SK-N-SH treated with all-trans-retinoic acid at 6 μM for 48 hours (cell line): ENCODE data around the gene PIMREG.
A peak's percentile ranks its signal among the peaks of the same experiment; 100 is the strongest.

Experiments
- ATAC-seq: fragments of 200-7000 bp; cut with Tn5 transposase; 3 replicates; pipeline ENCODE4 v1.9.1; 2020; ENCODE audit warnings: mild to moderate bottlenecking, moderate library complexity
- ARNTL ChIP-seq: fragments of 450-650 bp; formaldehyde crosslinking; IDR thresholded peaks from 2 replicates; pipeline ENCODE4 v1.5.0; 2020; ENCODE audit warnings: low read depth, mild to moderate bottlenecking, moderate library complexity, borderline replicate concordance
- BACH2 ChIP-seq: fragments of 250-450 bp; sonication (Bioruptor Pico); IDR thresholded peaks from 2 replicates; pipeline ENCODE4 v1.9.0; 2021; ENCODE audit warnings: mild to moderate bottlenecking, borderline replicate concordance
- CSDC2 ChIP-seq: fragments of 250-450 bp; sonication (Bioruptor Pico); IDR thresholded peaks from 2 replicates; pipeline ENCODE4 v1.5.0; 2020; ENCODE audit warnings: mild to moderate bottlenecking, moderate library complexity
- ESRRG ChIP-seq: fragments of 250-450 bp; sonication (Bioruptor Pico); IDR thresholded peaks from 2 replicates; pipeline ENCODE4 v1.6.1; 2021; ENCODE audit warnings: mild to moderate bottlenecking
- GLIS3 ChIP-seq: fragments of 250-450 bp; sonication (Bioruptor Pico); IDR thresholded peaks from 2 replicates; pipeline ENCODE4 v1.5.0; 2020; ENCODE audit warnings: mild to moderate bottlenecking, moderate library complexity
- ISL1 ChIP-seq: fragments of 250-450 bp; sonication (Bioruptor Pico); IDR thresholded peaks from 2 replicates; pipeline ENCODE4 v2.1.2; 2022; ENCODE audit warnings: mild to moderate bottlenecking, moderate library complexity
- OSR1 ChIP-seq: fragments of 250-450 bp; sonication (Bioruptor Pico); IDR thresholded peaks from 2 replicates; pipeline ENCODE4 v1.8.0; 2022; ENCODE audit warnings: moderate library complexity, mild to moderate bottlenecking, inconsistent platforms
- PPARA ChIP-seq: fragments of 250-450 bp; sonication (Bioruptor Pico); IDR thresholded peaks from 2 replicates; pipeline ENCODE4 v1.5.0; 2020; ENCODE audit warnings: mild to moderate bottlenecking, borderline replicate concordance
- RARB ChIP-seq: fragments of 250-450 bp; sonication (Bioruptor Pico); IDR thresholded peaks from 2 replicates; pipeline ENCODE4 v1.8.0; 2021; ENCODE audit warnings: mild to moderate bottlenecking, moderate library complexity
- SNAI2 ChIP-seq: fragments of 250-450 bp; sonication (Bioruptor Pico); IDR thresholded peaks from 2 replicates; pipeline ENCODE4 v1.5.0; 2020; ENCODE audit warnings: mild to moderate bottlenecking, moderate library complexity
- TCF4 ChIP-seq: fragments of 250-450 bp; sonication (Bioruptor Pico); IDR thresholded peaks from 2 replicates; pipeline ENCODE4 v1.8.0; 2021; ENCODE audit warnings: mild to moderate bottlenecking, moderate library complexity, borderline replicate concordance
- ZC3H10 ChIP-seq: fragments of 250-450 bp; sonication (Bioruptor Pico); IDR thresholded peaks from 2 replicates; pipeline ENCODE4 v1.5.1; 2021; ENCODE audit warnings: mild to moderate bottlenecking, moderate library complexity
- ZFP3 ChIP-seq: fragments of 250-450 bp; sonication (Bioruptor Pico); IDR thresholded peaks from 2 replicates; pipeline ENCODE4 v1.5.0; 2020; ENCODE audit warnings: mild to moderate bottlenecking, moderate library complexity
- ZNF565 ChIP-seq: fragments of 450-650 bp; formaldehyde crosslinking; conservative IDR thresholded peaks from 2 replicates; pipeline ENCODE4 v1.5.0; 2020; ENCODE audit warnings: low read depth, mild to moderate bottlenecking, moderate library complexity
- TF ChIP-seq, protein P1 (sequence below): fragments of 250-450 bp; sonication (Bioruptor Pico); IDR thresholded peaks from 2 replicates; pipeline ENCODE4 v1.8.0; 2020; ENCODE audit warnings: mild to moderate bottlenecking, moderate library complexity, borderline replicate concordance
- TF ChIP-seq, protein P2 (sequence below): fragments of 250-450 bp; sonication (Bioruptor Pico); IDR thresholded peaks from 2 replicates; pipeline ENCODE4 v1.5.0; 2020; ENCODE audit warnings: mild to moderate bottlenecking, moderate library complexity
- TF ChIP-seq, protein P3 (sequence below): fragments of 250-450 bp; sonication (Bioruptor Pico); IDR thresholded peaks from 2 replicates; pipeline ENCODE4 v1.5.1; 2020; ENCODE audit warnings: low read depth, mild to moderate bottlenecking, moderate library complexity

PIMREG gene

DNA sequence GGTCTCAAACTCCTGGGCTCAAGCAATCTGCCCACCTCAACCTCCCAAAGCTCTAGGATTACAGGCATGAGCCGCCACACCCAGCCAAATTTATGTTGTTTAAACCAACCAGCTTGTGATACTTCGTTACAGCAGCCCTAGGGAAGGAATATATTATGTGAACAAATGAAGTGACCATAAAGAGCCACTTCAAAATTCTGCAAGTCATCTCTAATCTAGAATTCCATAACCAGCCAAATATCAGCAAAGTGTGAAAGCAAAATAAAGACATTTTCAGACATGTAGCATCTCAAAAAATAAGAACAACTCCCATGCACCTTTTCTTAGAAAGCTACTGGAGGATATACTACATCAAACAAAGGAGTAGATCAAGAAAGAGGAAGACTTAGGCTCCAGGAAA lies 45.3 kb upstream of the PIMREG start (continued):
- TF ChIP-seq, protein P1, sequence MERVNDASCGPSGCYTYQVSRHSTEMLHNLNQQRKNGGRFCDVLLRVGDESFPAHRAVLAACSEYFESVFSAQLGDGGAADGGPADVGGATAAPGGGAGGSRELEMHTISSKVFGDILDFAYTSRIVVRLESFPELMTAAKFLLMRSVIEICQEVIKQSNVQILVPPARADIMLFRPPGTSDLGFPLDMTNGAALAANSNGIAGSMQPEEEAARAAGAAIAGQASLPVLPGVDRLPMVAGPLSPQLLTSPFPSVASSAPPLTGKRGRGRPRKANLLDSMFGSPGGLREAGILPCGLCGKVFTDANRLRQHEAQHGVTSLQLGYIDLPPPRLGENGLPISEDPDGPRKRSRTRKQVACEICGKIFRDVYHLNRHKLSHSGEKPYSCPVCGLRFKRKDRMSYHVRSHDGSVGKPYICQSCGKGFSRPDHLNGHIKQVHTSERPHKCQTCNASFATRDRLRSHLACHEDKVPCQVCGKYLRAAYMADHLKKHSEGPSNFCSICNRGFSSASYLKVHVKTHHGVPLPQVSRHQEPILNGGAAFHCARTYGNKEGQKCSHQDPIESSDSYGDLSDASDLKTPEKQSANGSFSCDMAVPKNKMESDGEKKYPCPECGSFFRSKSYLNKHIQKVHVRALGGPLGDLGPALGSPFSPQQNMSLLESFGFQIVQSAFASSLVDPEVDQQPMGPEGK (CRISPR knock-in tag): no peak
- TF ChIP-seq ZNF565 (CRISPR knock-in tag) (no peak), CSDC2 (CRISPR knock-in tag) (no peak), GLIS3 (CRISPR knock-in tag) (no peak)

DNA sequence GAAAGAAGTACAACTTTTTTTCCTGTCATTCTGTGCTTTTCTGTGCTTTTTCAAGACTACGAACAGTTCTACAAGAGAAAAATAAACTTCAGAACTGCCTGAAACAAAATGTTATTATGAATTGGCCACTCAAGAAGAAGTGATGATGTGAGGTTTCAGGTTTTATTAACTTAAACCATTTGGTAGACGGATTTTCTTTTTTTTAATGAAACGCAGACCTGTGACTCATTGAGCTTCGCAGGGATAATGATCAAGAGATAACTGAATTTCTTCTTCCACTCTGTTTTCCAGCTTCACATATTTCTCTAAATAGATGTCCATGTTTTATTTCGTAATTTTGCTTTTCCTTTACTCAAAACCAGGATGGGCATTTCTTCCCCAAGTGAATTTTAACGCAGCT lies 42.0 kb upstream of the PIMREG start:
- peak; percentile 76 for ATAC-seq
- peak; percentile 32; the same call in 1 of the 2 replicates for TF ChIP-seq TCF4 (CRISPR knock-in tag)
- TF ChIP-seq CSDC2 (CRISPR knock-in tag): no peak
- TF ChIP-seq ZNF565 (CRISPR knock-in tag): no peak
- TF ChIP-seq SNAI2 (CRISPR knock-in tag): no peak
- no peak for TF ChIP-seq ZFP3 (CRISPR knock-in tag)
- TF ChIP-seq ISL1: peak; percentile 40; the same call in 1 of the 2 replicates
- TF ChIP-seq RARB: no peak
- TF ChIP-seq PPARA (CRISPR knock-in tag): no peak

DNA sequence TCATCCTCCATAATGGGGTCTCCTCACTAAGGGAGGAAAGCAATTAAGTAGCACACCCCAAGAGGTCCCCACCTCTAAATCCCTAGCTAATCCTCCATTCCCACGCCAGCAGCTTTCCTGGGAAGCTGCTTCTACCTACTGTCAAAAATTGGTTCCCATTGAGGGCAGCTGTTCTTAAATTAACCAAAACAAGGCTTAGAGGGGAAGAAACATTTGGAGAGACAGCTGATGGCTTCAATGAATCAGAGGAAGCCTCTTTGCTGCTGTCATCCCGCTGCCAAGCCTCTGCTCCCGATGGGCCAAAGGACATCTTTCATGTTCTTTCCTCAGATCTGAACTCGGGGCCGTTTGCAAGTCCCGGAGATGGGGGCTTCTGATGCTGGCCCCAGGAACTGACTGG lies 36.0 kb upstream of the PIMREG start:
- ATAC-seq: no peak
- TF ChIP-seq OSR1 (no peak), ESRRG (CRISPR knock-in tag) (no peak), TCF4 (CRISPR knock-in tag) (no peak), ZC3H10 (CRISPR knock-in tag) (no peak), PPARA (CRISPR knock-in tag) (no peak), BACH2 (CRISPR knock-in tag) (no peak), GLIS3 (CRISPR knock-in tag) (no peak), ZNF565 (CRISPR knock-in tag) (no peak)
- TF ChIP-seq, protein P2, sequence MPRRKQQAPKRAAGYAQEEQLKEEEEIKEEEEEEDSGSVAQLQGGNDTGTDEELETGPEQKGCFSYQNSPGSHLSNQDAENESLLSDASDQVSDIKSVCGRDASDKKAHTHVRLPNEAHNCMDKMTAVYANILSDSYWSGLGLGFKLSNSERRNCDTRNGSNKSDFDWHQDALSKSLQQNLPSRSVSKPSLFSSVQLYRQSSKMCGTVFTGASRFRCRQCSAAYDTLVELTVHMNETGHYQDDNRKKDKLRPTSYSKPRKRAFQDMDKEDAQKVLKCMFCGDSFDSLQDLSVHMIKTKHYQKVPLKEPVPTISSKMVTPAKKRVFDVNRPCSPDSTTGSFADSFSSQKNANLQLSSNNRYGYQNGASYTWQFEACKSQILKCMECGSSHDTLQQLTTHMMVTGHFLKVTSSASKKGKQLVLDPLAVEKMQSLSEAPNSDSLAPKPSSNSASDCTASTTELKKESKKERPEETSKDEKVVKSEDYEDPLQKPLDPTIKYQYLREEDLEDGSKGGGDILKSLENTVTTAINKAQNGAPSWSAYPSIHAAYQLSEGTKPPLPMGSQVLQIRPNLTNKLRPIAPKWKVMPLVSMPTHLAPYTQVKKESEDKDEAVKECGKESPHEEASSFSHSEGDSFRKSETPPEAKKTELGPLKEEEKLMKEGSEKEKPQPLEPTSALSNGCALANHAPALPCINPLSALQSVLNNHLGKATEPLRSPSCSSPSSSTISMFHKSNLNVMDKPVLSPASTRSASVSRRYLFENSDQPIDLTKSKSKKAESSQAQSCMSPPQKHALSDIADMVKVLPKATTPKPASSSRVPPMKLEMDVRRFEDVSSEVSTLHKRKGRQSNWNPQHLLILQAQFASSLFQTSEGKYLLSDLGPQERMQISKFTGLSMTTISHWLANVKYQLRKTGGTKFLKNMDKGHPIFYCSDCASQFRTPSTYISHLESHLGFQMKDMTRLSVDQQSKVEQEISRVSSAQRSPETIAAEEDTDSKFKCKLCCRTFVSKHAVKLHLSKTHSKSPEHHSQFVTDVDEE: no peak
- TF ChIP-seq, protein P3, sequence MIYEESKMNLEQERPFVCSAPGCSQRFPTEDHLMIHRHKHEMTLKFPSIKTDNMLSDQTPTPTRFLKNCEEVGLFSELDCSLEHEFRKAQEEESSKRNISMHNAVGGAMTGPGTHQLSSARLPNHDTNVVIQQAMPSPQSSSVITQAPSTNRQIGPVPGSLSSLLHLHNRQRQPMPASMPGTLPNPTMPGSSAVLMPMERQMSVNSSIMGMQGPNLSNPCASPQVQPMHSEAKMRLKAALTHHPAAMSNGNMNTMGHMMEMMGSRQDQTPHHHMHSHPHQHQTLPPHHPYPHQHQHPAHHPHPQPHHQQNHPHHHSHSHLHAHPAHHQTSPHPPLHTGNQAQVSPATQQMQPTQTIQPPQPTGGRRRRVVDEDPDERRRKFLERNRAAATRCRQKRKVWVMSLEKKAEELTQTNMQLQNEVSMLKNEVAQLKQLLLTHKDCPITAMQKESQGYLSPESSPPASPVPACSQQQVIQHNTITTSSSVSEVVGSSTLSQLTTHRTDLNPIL: no peak
- TF ChIP-seq, protein P1 (CRISPR knock-in tag): no peak

DNA sequence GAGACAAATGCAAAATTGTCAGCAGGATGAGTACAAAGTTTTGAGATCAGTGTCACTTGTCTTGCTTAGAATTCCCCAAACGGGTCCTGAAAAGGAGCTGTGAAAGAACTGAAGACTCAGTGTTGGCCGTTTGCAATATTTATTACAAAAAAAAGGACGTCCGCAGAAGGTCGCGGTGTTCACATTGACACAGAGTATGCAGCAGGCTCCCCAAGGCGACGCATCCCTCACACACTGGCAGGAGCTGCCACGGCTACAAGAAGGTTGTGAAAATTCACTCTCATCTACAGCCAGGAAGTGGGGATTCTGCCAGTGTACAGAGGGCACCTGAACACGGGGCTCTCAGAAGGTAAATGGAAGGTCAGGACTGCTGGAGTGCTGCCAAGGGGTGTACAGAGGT lies 35.5 kb upstream of the PIMREG start:
- no peak for TF ChIP-seq ZC3H10 (CRISPR knock-in tag)

DNA sequence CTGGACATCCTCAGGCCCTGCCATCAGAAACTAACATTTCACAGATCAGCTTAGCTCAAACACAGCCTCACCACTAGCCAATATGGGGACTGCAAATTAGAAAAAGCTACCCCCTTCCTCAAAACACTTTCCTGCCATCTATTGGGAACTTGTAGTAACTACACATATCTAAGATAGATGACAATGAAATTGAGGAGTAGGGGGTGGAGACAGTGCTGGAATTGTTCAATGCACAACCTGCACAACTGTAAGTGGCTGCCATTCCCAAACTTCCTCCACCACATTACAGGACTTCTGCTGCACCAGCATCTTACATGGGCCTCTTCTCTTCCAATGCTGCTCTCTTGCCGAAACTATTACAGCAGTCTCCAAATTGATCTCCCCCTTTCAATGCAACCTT lies 31.2 kb upstream of the PIMREG start:
- TF ChIP-seq PPARA (CRISPR knock-in tag) (no peak), ARNTL (no peak), ZFP3 (CRISPR knock-in tag) (no peak), OSR1 (no peak)
- TF ChIP-seq, protein P2: no peak
- TF ChIP-seq, protein P1 (CRISPR knock-in tag): no peak
- TF ChIP-seq, all 23 proteins: peak for 0
- peak; percentile 82 for ATAC-seq

More for the DNA sequence above, 35.5 kb upstream of the PIMREG start:
- no peak for ATAC-seq
